ENCODE measurements around the gene RNF152. TPM values are rescaled to one million over a fixed set of nuclear protein-coding genes. Genes with fewer than 3 reads are reported as not detected.

Gene RNF152
- total RNA-seq, 2 donors from 2014 or later = 90.8 to 119 TPM

DNA sequence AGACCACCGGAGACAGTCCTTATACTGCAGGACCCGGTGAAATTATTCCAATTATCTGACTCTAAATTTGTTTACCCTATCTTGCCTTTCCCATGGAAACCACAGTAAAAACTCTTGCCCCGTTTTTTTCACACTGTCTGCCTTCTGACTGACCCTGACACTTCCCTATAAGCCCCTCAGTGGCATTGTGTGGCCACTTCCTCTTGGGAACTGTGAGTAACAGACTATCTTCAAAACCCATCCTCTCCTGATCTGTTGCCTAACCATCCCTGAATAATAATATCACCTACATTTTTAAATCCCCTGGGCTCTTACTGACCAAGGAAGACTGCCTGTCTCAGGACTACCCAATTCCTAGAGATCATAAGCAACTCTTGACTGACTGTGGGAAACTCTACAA is 42.6 kb upstream of the RNF152 start:
- no peak overlapping the region for H3K4me3 Mint-ChIP-seq
- Histone ChIP-seq H3K9ac (ENCODE audit: extremely low read depth, low read length, poor library complexity, severe bottlenecking) (no peak overlapping the region), H3K36me3 (ENCODE audit: control insufficient read depth, insufficient read depth, low read length) (no peaks in the 10 kb centered on the region), H3K27me3 (ENCODE audit: control insufficient read depth, insufficient read depth, low read length, poor library complexity, severe bottlenecking) (no peaks in the 10 kb centered on the region), H3K27ac (ENCODE audit: low read depth, low read length) (no peak overlapping the region), H3K4me3 (ENCODE audit: low read length) (no peak overlapping the region), H3K9me3 (ENCODE audit: control insufficient read depth, low read length) (peaks cover 7% of the 10 kb centered on the region), H3K4me1 (ENCODE audit: control insufficient read depth, insufficient read depth, low read length) (no peaks in the 10 kb centered on the region)
- no peaks in the 10 kb centered on the region for H3K27me3 Mint-ChIP-seq (ENCODE audit: insufficient read depth)
- peaks cover under 1% of the 10 kb centered on the region for H3K4me1 Mint-ChIP-seq
- H3K36me3 Mint-ChIP-seq (ENCODE audit: low read depth) = no peaks in the 10 kb centered on the region
- no peak for DNase-seq
- H3K27ac Mint-ChIP-seq = no peak overlapping the region
- TF ChIP-seq, protein P1, sequence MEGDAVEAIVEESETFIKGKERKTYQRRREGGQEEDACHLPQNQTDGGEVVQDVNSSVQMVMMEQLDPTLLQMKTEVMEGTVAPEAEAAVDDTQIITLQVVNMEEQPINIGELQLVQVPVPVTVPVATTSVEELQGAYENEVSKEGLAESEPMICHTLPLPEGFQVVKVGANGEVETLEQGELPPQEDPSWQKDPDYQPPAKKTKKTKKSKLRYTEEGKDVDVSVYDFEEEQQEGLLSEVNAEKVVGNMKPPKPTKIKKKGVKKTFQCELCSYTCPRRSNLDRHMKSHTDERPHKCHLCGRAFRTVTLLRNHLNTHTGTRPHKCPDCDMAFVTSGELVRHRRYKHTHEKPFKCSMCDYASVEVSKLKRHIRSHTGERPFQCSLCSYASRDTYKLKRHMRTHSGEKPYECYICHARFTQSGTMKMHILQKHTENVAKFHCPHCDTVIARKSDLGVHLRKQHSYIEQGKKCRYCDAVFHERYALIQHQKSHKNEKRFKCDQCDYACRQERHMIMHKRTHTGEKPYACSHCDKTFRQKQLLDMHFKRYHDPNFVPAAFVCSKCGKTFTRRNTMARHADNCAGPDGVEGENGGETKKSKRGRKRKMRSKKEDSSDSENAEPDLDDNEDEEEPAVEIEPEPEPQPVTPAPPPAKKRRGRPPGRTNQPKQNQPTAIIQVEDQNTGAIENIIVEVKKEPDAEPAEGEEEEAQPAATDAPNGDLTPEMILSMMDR (conservative IDR thresholded peaks at IDR 0.05) = no peak
- peaks cover 6% of the 10 kb centered on the region for H3K9me3 Mint-ChIP-seq
- WGBS, 2 experiments (ENCODE audit: insufficient coverage in 1 of 2, insufficient read length in 1 of 2) = 85 to 88% methylated on average over 2 to 3 of the region's 3 CpGs

GRCh38 chr18:61931654-61932379 is 39.0 kb upstream of the RNF152 start:
- WGBS, 2 experiments (ENCODE audit: insufficient coverage in 1 of 2, insufficient read length in 1 of 2) = 91 to 96% methylated on average over 3 to 5 of the region's 6 CpGs
- Histone ChIP-seq H3K9ac (ENCODE audit: extremely low read depth, low read length, poor library complexity, severe bottlenecking) (no peak overlapping the region), H3K4me3 (ENCODE audit: low read length) (no peak overlapping the region), H3K4me1 (ENCODE audit: control insufficient read depth, insufficient read depth, low read length) (peaks cover 2% of the 10 kb centered on the region), H3K9me3 (ENCODE audit: control insufficient read depth, low read length) (peaks cover 20% of the 10 kb centered on the region), H3K27me3 (ENCODE audit: control insufficient read depth, insufficient read depth, low read length, poor library complexity, severe bottlenecking) (no peaks in the 10 kb centered on the region), H3K27ac (ENCODE audit: low read depth, low read length) (no peak overlapping the region), H3K36me3 (ENCODE audit: control insufficient read depth, insufficient read depth, low read length) (no peaks in the 10 kb centered on the region)
- Mint-ChIP-seq H3K36me3 (ENCODE audit: low read depth) (no peaks in the 10 kb centered on the region), H3K4me1 (peaks cover 12% of the 10 kb centered on the region), H3K27me3 (ENCODE audit: insufficient read depth) (no peaks in the 10 kb centered on the region), H3K4me3 (no peak overlapping the region), H3K27ac (no peak overlapping the region), H3K9me3 (peaks cover 21% of the 10 kb centered on the region)
- DNase-seq = no peak
- TF ChIP-seq, protein P1 (conservative IDR thresholded peaks at IDR 0.05) = no peak

- no peaks in the 10 kb centered on the region for H3K36me3 Mint-ChIP-seq (ENCODE audit: low read depth)
- Histone ChIP-seq H3K36me3 (ENCODE audit: control insufficient read depth, insufficient read depth, low read length) (no peaks in the 10 kb centered on the region), H3K9ac (ENCODE audit: extremely low read depth, low read length, poor library complexity, severe bottlenecking) (no peak overlapping the region), H3K4me1 (ENCODE audit: control insufficient read depth, insufficient read depth, low read length) (peaks cover 2% of the 10 kb centered on the region), H3K27ac (ENCODE audit: low read depth, low read length) (no peak overlapping the region), H3K27me3 (ENCODE audit: control insufficient read depth, insufficient read depth, low read length, poor library complexity, severe bottlenecking) (no peaks in the 10 kb centered on the region), H3K4me3 (ENCODE audit: low read length) (no peak overlapping the region), H3K9me3 (ENCODE audit: control insufficient read depth, low read length) (peaks cover 20% of the 10 kb centered on the region)
- H3K4me1 Mint-ChIP-seq = peaks cover 15% of the 10 kb centered on the region
- H3K27ac Mint-ChIP-seq = no peak overlapping the region
- peaks cover 21% of the 10 kb centered on the region for H3K9me3 Mint-ChIP-seq
- no peak overlapping the region for H3K4me3 Mint-ChIP-seq
- H3K27me3 Mint-ChIP-seq (ENCODE audit: insufficient read depth) = no peaks in the 10 kb centered on the region
- 91 to 100% methylated on average over 2 to 3 of the region's 3 CpGs for WGBS, 2 experiments (ENCODE audit: insufficient coverage in 1 of 2, insufficient read length in 1 of 2)
- DNase-seq = no peak
- TF ChIP-seq, protein P1 (conservative IDR thresholded peaks at IDR 0.05) = no peak
Observed at GRCh38 chr18:61929881-61930640, 37.3 kb upstream of the RNF152 start.
